Measurements from ENCODE around the gene PPIB. TPM values are rescaled to one million over a fixed set of nuclear protein-coding genes. Genes with fewer than 3 reads are reported as not detected.

Gene PPIB
- total RNA-seq, 1 experiment from 2014 or later: 410 TPM

- no peak overlapping the region for H3K27ac ChIP-seq (ENCODE audit: low read length)
- no peaks in the 10 kb centered on the region for H3K36me3 ChIP-seq (ENCODE audit: low read depth, low read length)
- no peak overlapping the region for H3K4me2 ChIP-seq (ENCODE audit: low read length)
- no peak for TF ChIP-seq EZH2 (IDR thresholded peaks at IDR 0.05; ENCODE audit: low read length, unreplicated experiment)
- no peak for TF ChIP-seq EZH2phosphoT487 (IDR thresholded peaks at IDR 0.05; ENCODE audit: borderline replicate concordance, low read length)
- peaks cover 10% of the 10 kb centered on the region for H3K27me3 ChIP-seq (ENCODE audit: low read length)
- BruUV-seq (replicated peaks): TSS peak; percentile 9
- intact Hi-C loops (cut with micrococcal nuclease): no loop called here
- ChIA-PET POLR2A (ENCODE audit: unreplicated experiment) (no interaction called here), CTCF (no interaction called here)
- no peaks in the 10 kb centered on the region for H4K20me1 ChIP-seq (ENCODE audit: low read length)
- ATAC-seq (no peak), DNase-seq (no peak)
- no peaks in the 10 kb centered on the region for H3K79me2 ChIP-seq (ENCODE audit: low read length)
- no peaks in the 10 kb centered on the region; the same call in 1 of the 2 replicates for H3K4me1 ChIP-seq (ENCODE audit: insufficient read depth, low read length)
- no peak overlapping the region for H3K4me3 ChIP-seq (ENCODE audit: low read length)
- no peak overlapping the region for H2AFZ ChIP-seq (ENCODE audit: low read length)
- H3K9ac ChIP-seq (ENCODE audit: low read length): no peak overlapping the region
- no peaks in the 10 kb centered on the region for H3K9me3 ChIP-seq (ENCODE audit: low read length)
- H3F3A ChIP-seq (ENCODE audit: low read length, unreplicated experiment): no peaks in the 10 kb centered on the region
- H3K9me2 ChIP-seq (replicated peaks; ENCODE audit: low read length): no peaks in the 10 kb centered on the region
Observed at GRCh38 chr15:64148168-64148567, 14.7 kb downstream of the PPIB start.

GRCh38 chr15:64146885-64147681 is 15.7 kb downstream of the PPIB start:
- no peaks in the 10 kb centered on the region for H3K36me3 ChIP-seq (ENCODE audit: low read depth, low read length)
- POLR2A ChIA-PET (ENCODE audit: unreplicated experiment): no interaction called here
- intact Hi-C loops (cut with micrococcal nuclease): no loop called here
- no peak overlapping the region for H3K4me3 ChIP-seq (ENCODE audit: low read length)
- H3K9me3 ChIP-seq (ENCODE audit: low read length): no peaks in the 10 kb centered on the region
- no peak overlapping the region for H3K27ac ChIP-seq (ENCODE audit: low read length)
- peaks cover 5% of the 10 kb centered on the region for H3K27me3 ChIP-seq (ENCODE audit: low read length)
- H3F3A ChIP-seq (ENCODE audit: low read length, unreplicated experiment): no peaks in the 10 kb centered on the region
- H3K4me2 ChIP-seq (ENCODE audit: low read length): no peak overlapping the region
- no peak overlapping the region for H2AFZ ChIP-seq (ENCODE audit: low read length)
- no peaks in the 10 kb centered on the region for H3K9me2 ChIP-seq (replicated peaks; ENCODE audit: low read length)
- H3K4me1 ChIP-seq (ENCODE audit: insufficient read depth, low read length): no peaks in the 10 kb centered on the region; the same call in 1 of the 2 replicates
- BruUV-seq (replicated peaks): no TSS peak
- ATAC-seq: no peak
- CTCF ChIA-PET: no interaction called here
- TF ChIP-seq EZH2phosphoT487 (IDR thresholded peaks at IDR 0.05; ENCODE audit: borderline replicate concordance, low read length) (no peak), CTCF (conservative IDR thresholded peaks at IDR 0.05; ENCODE audit: low read depth, low read length) (no peak), EZH2 (IDR thresholded peaks at IDR 0.05; ENCODE audit: low read length, unreplicated experiment) (no peak)
- H3K9ac ChIP-seq (ENCODE audit: low read length): no peak overlapping the region
- no peak for DNase-seq
- no peaks in the 10 kb centered on the region for H3K79me2 ChIP-seq (ENCODE audit: low read length)
- H4K20me1 ChIP-seq (ENCODE audit: low read length): no peaks in the 10 kb centered on the region

GRCh38 chr15:64146520-64146884 is 16.3 kb downstream of the PPIB start:
- DNase-seq (no peak), ATAC-seq (no peak)
- H3K27me3 ChIP-seq (ENCODE audit: low read length): no peaks in the 10 kb centered on the region
- no peaks in the 10 kb centered on the region; the same call in 1 of the 2 replicates for H3K4me1 ChIP-seq (ENCODE audit: insufficient read depth, low read length)
- no peaks in the 10 kb centered on the region for H3K9me2 ChIP-seq (replicated peaks; ENCODE audit: low read length)
- intact Hi-C loops (cut with micrococcal nuclease): no loop called here
- H3K9ac ChIP-seq (ENCODE audit: low read length): no peak overlapping the region
- no peaks in the 10 kb centered on the region for H3F3A ChIP-seq (ENCODE audit: low read length, unreplicated experiment)
- POLR2A ChIA-PET (ENCODE audit: unreplicated experiment): no interaction called here
- H4K20me1 ChIP-seq (ENCODE audit: low read length): no peaks in the 10 kb centered on the region
- no peak overlapping the region for H3K4me2 ChIP-seq (ENCODE audit: low read length)
- no peak overlapping the region for H3K4me3 ChIP-seq (ENCODE audit: low read length)
- CTCF ChIA-PET: no interaction called here
- no peaks in the 10 kb centered on the region for H3K36me3 ChIP-seq (ENCODE audit: low read depth, low read length)
- H3K9me3 ChIP-seq (ENCODE audit: low read length): no peaks in the 10 kb centered on the region
- no peak overlapping the region for H3K27ac ChIP-seq (ENCODE audit: low read length)
- H3K79me2 ChIP-seq (ENCODE audit: low read length): no peaks in the 10 kb centered on the region
- TF ChIP-seq CTCF (conservative IDR thresholded peaks at IDR 0.05; ENCODE audit: low read depth, low read length): no peak
- H2AFZ ChIP-seq (ENCODE audit: low read length): no peak overlapping the region
- no TSS peak for BruUV-seq (replicated peaks)

Data from PC-3 (cell line).